Upper lobe of left lung (tissue), 6 donors: Measurements from ENCODE around the gene RASGEF1C. TPM values are rescaled to one million over a fixed set of nuclear protein-coding genes. Genes with fewer than 3 reads are reported as not detected.
A peak's percentile ranks its signal among the peaks of the same experiment; 100 is the strongest.

Source experiments
- ATAC-seq, 2 donors: fragments of 200-7000 bp; cut with Tn5 transposase; one replicate each; pipeline ENCODE4 v1.9.1; 2022; ENCODE audit warnings: mild to moderate bottlenecking in 2 of 2, moderate library complexity in 2 of 2; ENCODE audit not compliant: low FRiP score in 2 of 2
- DNase-seq, 2 donors: peaks; one replicate each; pipeline ENCODE4 v3.0.0-alpha.2; 2019 to 2020
- H3K27ac ChIP-seq, 4 donors: fragments of 200-600 bp; sonication (generic); one replicate each; pipeline ENCODE4 v1.5.1; 2016 to 2019
- H3K27me3 ChIP-seq, 4 donors: fragments of 200-600 bp; sonication (generic); one replicate each; pipeline ENCODE4 v1.5.1; 2017 to 2019
- H3K36me3 ChIP-seq, 4 donors: fragments of 200-600 bp; sonication (generic); one replicate each; pipeline ENCODE4 v1.5.1; 2016 to 2019
- H3K4me1 ChIP-seq, 4 donors: fragments of 200-600 bp; sonication (generic); one replicate each; pipeline ENCODE4 v1.5.1; 2018 to 2019
- H3K4me3 ChIP-seq, 4 donors: fragments of 200-600 bp; sonication (generic); one replicate each; pipeline ENCODE4 v1.5.1; 2017 to 2019; ENCODE audit warnings: mild to moderate bottlenecking in 2 of 4, moderate library complexity in 1 of 4
- H3K9me3 ChIP-seq, 4 donors: fragments of 200-600 bp; sonication (generic); one replicate each; pipeline ENCODE4 v1.5.1; 2018 to 2019
- EP300 ChIP-seq, 4 donors: sonication (generic); formaldehyde crosslinking; IDR thresholded peaks; one replicate each; pipeline ENCODE4 v1.5.1; 2017; ENCODE audit warnings: antibody characterized with exemption in 4 of 4, control low read depth in 2 of 4
- POLR2A ChIP-seq, 4 donors: fragments of 450-650 bp; IDR thresholded peaks; one replicate each; pipeline ENCODE4 v1.5.1; 2016 to 2017; ENCODE audit warnings: antibody characterized with exemption in 4 of 4, mild to moderate bottlenecking in 2 of 4
- POLR2AphosphoS5 ChIP-seq, 2 donors: sonication (generic); formaldehyde crosslinking; IDR thresholded peaks; one replicate each; pipeline ENCODE4 v1.5.1; 2017; ENCODE audit warnings: antibody characterized with exemption in 2 of 2
- WGBS, 2 donors: methylation state at CpG; one replicate each; pipeline ENCODE4 v1.1.5; 2017 to 2018; 5-methylcytosine and 5-hydroxymethylcytosine counted together
- total RNA-seq, 6 donors: library from RNA; depleted of rRNA in 4 of 6; stranded (reverse); fragments of >200 nt in 4 of 6; gene quantifications; one replicate each; pipeline versions ENCODE4 v1.1.0 to v1.2.1, GENCODE V29; 2016 to 2021
- TF ChIP-seq, protein P1 (sequence below), 6 experiments: fragments of 450-650 bp in 4 of 6; fragments of 200-600 bp in 2 of 6; sonication (generic) in 2 of 6; IDR thresholded peaks; one replicate each; pipeline ENCODE4 v1.5.1; 2016 to 2019; ENCODE audit warnings: antibody characterized with exemption in 6 of 6
- donor health status: DM: no; HTN: no; CAD: no; lungs with moderate emphysema.
- donor health status: DM: no; HTN: yes; CAD: no; lungs with severe emphysema.

The RASGEF1C gene
- total RNA-seq, 6 donors from 2014 or later = not detected

DNA sequence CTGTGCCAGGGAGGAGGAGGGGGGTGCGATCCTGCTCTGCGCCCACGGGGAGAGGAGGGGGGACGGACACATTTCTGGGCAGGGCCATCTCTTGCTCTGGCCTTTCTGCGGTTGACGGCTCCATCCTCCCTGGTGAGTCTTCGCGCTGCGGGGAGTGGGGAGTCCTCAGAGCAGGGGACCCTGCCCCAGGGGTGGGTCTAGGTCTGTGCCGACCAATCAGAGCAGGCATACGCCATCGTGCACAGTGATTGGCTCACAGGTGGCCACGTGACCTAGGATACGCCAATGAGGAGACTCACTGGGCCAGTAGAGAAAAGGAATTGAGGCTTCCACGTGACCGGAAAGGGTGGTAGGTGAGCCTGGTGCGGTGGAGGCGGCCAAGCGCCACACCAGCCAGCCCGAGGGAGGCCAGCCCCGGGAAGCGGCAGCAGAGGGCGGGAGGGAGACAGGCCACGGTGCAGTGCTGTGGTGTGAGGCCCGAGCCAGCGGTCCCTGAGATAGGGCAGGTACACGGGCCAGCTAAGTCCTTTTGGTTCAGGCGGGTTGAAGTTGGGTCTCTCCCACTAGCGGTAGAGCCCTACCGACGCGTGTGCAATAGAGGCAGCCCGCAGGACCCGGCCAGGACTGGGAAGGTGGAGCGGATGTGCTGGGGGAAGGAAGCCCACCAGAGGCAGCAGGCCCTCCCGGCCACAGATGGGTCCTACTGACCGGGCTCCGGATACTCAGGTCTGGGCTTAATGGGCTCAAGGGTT, 72.2 kb downstream of the RASGEF1C start:
- ATAC-seq (no peak), DNase-seq (peak in 1 of 2 donors; percentile 69)
- no peaks in the 10 kb centered on the region for H3K27me3 ChIP-seq
- no peak overlapping the region for H3K27ac ChIP-seq
- H3K4me3 ChIP-seq = no peak overlapping the region
- no peak for TF ChIP-seq POLR2AphosphoS5 (IDR thresholded peaks at IDR 0.05)
- no peak for TF ChIP-seq EP300 (IDR thresholded peaks at IDR 0.05)
- TF ChIP-seq POLR2A (IDR thresholded peaks at IDR 0.05) = no peak
- TF ChIP-seq, protein P1, sequence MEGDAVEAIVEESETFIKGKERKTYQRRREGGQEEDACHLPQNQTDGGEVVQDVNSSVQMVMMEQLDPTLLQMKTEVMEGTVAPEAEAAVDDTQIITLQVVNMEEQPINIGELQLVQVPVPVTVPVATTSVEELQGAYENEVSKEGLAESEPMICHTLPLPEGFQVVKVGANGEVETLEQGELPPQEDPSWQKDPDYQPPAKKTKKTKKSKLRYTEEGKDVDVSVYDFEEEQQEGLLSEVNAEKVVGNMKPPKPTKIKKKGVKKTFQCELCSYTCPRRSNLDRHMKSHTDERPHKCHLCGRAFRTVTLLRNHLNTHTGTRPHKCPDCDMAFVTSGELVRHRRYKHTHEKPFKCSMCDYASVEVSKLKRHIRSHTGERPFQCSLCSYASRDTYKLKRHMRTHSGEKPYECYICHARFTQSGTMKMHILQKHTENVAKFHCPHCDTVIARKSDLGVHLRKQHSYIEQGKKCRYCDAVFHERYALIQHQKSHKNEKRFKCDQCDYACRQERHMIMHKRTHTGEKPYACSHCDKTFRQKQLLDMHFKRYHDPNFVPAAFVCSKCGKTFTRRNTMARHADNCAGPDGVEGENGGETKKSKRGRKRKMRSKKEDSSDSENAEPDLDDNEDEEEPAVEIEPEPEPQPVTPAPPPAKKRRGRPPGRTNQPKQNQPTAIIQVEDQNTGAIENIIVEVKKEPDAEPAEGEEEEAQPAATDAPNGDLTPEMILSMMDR (IDR thresholded peaks at IDR 0.05) = no peak
- no peaks in the 10 kb centered on the region for H3K36me3 ChIP-seq
- H3K9me3 ChIP-seq = no peaks in the 10 kb centered on the region
- H3K4me1 ChIP-seq = no peaks in the 10 kb centered on the region
- WGBS, 2 donors = 95% methylated on average over 31 to 38 of the region's 38 CpGs

DNA sequence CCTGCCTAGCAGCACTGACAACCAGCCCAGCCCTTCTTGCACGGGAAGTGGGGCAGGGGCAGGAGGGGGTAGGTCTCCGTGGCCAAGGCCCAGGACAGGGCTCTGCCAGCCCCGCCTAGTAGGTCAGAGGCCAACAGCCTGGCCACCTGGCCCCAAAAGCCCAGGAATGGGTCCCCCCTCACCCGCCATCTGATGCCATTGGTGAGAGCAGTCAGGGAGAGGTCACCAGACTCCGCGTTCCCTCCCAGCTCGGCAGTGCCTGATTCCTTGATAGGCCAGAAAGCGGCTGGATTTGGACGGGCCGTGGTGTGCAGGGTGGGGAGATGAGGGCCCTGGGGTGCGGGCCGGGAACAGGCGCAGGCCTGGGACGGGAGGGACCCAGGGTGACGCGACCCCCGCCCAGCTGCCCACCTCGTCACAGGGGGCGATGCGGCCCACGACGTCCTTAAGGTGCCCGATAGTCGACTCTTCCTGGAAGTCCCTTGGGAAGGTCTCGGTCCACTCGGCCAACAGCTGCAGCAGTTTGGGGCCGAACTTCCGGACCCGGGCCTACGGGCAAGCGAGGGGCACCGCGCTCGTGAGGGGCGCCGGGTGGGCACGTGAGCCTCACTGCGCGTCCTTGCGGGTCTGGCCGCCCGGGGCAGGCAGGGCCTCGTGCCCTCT, 72.9 kb downstream of the RASGEF1C start:
- peak in 1 of 2 donors; percentile 77 for DNase-seq
- Histone ChIP-seq H3K4me3 (no peak overlapping the region), H3K27me3 (no peaks in the 10 kb centered on the region), H3K9me3 (no peaks in the 10 kb centered on the region), H3K36me3 (no peaks in the 10 kb centered on the region), H3K4me1 (no peaks in the 10 kb centered on the region), H3K27ac (no peak overlapping the region)
- TF ChIP-seq EP300 (IDR thresholded peaks at IDR 0.05) (no peak), POLR2A (IDR thresholded peaks at IDR 0.05) (no peak), POLR2AphosphoS5 (IDR thresholded peaks at IDR 0.05) (no peak)
- TF ChIP-seq, protein P1 (IDR thresholded peaks at IDR 0.05) = no peak
- no peak for ATAC-seq
- WGBS, 2 donors = 90 to 91% methylated on average over 18 to 26 of the region's 43 CpGs

DNA sequence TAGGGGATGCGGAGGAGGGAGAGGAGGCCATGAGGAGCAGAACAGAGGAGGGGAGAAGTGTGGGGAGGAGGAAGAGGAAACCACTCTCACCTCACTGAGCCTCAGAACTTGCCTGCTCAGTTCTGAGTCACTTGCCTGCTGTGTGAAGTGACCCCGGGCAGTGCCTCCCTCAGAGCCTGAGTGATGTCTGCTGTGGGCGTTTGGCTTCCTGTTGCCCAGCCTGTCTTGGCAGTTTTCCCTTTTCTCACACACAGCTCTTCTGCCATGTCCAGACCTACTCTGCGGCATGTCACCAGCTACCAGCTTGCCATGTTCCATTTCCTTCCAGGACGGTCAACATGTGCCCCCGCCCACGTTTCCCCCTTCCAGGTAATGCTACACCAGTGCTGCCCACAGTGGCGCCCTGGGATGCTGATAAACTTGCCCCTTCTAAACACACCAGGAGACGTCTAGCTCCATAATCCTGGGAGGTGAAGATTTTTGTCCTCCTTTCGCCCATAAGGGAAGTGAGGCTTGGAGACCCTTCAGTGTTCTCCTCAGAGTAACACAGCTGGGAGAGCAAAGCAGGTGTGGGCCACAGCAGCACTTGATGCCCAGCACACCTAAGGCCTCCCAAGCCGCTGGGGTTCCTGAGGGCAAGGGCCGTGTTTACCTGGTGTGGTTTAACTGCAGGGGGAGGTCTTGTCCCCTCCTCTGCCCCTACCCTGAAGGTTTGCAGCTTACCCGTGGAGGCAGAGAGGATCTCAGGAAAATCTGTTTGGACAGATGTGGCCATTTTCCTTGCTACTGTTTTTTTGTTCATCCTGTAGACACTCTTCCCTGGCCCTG, 73.7 kb downstream of the RASGEF1C start:
- TF ChIP-seq, protein P1 (IDR thresholded peaks at IDR 0.05) = no peak
- TF ChIP-seq POLR2AphosphoS5 (IDR thresholded peaks at IDR 0.05) = no peak
- TF ChIP-seq POLR2A (IDR thresholded peaks at IDR 0.05) = no peak
- TF ChIP-seq EP300 (IDR thresholded peaks at IDR 0.05) = no peak
- Histone ChIP-seq H3K4me1 (no peaks in the 10 kb centered on the region), H3K27me3 (no peaks in the 10 kb centered on the region), H3K36me3 (no peaks in the 10 kb centered on the region), H3K4me3 (no peak overlapping the region), H3K27ac (no peak overlapping the region), H3K9me3 (no peaks in the 10 kb centered on the region)
- peak in 1 of 2 donors; percentile 51 for DNase-seq
- ATAC-seq = peak in 1 of 2 donors; percentile 48
- 48 to 63% methylated on average over 12 to 13 of the region's 13 CpGs for WGBS, 2 donors

DNA sequence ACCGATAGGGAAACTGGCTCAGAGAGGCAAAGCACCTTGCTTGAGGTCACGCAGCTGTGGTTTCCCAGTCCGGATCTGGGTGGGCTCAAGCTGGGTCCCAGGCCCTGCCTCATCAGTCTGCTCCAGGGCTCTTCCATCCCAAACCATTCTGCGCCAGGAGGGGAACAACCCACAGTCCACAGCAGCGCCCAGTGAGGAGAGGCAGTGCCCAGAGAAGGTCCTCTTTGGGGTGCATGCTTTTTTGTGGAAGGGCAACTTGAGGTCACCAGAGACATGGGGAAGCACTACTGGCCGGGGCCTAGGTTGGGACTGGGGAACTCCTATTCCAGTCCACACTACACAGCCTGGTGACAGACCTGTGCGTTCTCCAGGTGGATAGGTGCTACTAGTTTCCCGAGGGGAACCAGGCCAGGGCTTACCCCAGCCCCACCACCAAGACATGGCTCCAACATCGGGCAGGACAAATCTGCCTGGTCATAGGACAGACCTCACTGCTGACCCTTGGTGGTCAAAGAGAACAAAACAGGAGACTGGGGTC, 75.0 kb downstream of the RASGEF1C start:
- Histone ChIP-seq H3K9me3 (no peaks in the 10 kb centered on the region), H3K4me3 (no peak overlapping the region), H3K27ac (no peak overlapping the region), H3K4me1 (no peaks in the 10 kb centered on the region), H3K36me3 (no peaks in the 10 kb centered on the region), H3K27me3 (no peaks in the 10 kb centered on the region)
- DNase-seq = no peak
- 78 to 90% methylated on average over 3 to 9 of the region's 9 CpGs for WGBS, 2 donors
- ATAC-seq = no peak
- TF ChIP-seq POLR2AphosphoS5 (IDR thresholded peaks at IDR 0.05) = no peak
- no peak for TF ChIP-seq POLR2A (IDR thresholded peaks at IDR 0.05)
- TF ChIP-seq, protein P1 (IDR thresholded peaks at IDR 0.05) = no peak
- no peak for TF ChIP-seq EP300 (IDR thresholded peaks at IDR 0.05)
